ENCODE data around the gene WWC2. TPM values are rescaled to one million over a fixed set of nuclear protein-coding genes. Genes with fewer than 3 reads are reported as not detected.

The WWC2 gene
- total RNA-seq, 1 experiment from 2014 or later: 126 TPM

DNA sequence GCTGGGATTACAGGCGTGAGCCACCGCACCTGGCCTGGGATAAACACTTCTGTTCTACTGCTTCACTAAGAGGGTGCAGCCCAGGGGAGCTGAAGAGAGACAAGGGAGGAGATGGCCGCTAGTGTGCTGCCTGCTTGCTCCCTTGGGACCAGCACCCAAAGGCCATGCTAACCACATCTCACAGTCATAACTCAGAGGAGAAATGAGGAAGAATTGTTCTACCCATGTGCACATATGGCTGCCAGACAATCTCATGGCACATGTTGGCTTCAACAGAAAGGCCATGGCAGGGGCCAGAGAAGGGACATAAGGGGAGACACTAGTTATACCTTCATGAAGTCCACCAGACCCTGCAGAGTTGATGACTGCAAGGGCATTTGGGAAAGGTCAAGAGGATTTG is 198.6 kb downstream of the WWC2 start:
- ATAC-seq (no peak), DNase-seq (ENCODE audit: low spot score) (no peak)
- Mint-ChIP-seq H3K27ac (no peak overlapping the region), H3K36me3 (peaks cover 49% of the 10 kb centered on the region), H3K27me3 (ENCODE audit: low read depth) (no peaks in the 10 kb centered on the region), H3K9me3 (no peaks in the 10 kb centered on the region), H3K4me3 (no peak overlapping the region), H3K4me1 (no peaks in the 10 kb centered on the region)
- POLR2A ChIA-PET: interaction anchor here (0.5 kb wide), 1 partner anchor 161 kb away, joined by 5 read pairs; no protein-coding TSS in a partner anchor
- CTCF ChIA-PET: no interaction called here
- no peak for TF ChIP-seq PRDM15 (CRISPR knock-in tag; IDR thresholded peaks at IDR 0.05)
- no peak for TF ChIP-seq EMX1 (CRISPR knock-in tag; IDR thresholded peaks at IDR 0.05)
- TF ChIP-seq TEAD4 (CRISPR knock-in tag; IDR thresholded peaks at IDR 0.05): no peak
- TF ChIP-seq ZBTB21 (CRISPR knock-in tag; IDR thresholded peaks at IDR 0.05; ENCODE audit: borderline replicate concordance): no peak
- no peak for TF ChIP-seq E2F4 (CRISPR knock-in tag; IDR thresholded peaks at IDR 0.05; ENCODE audit: borderline replicate concordance, low read depth)
- TF ChIP-seq ZNF416 (CRISPR knock-in tag; IDR thresholded peaks at IDR 0.05): no peak
- TF ChIP-seq, protein P1, sequence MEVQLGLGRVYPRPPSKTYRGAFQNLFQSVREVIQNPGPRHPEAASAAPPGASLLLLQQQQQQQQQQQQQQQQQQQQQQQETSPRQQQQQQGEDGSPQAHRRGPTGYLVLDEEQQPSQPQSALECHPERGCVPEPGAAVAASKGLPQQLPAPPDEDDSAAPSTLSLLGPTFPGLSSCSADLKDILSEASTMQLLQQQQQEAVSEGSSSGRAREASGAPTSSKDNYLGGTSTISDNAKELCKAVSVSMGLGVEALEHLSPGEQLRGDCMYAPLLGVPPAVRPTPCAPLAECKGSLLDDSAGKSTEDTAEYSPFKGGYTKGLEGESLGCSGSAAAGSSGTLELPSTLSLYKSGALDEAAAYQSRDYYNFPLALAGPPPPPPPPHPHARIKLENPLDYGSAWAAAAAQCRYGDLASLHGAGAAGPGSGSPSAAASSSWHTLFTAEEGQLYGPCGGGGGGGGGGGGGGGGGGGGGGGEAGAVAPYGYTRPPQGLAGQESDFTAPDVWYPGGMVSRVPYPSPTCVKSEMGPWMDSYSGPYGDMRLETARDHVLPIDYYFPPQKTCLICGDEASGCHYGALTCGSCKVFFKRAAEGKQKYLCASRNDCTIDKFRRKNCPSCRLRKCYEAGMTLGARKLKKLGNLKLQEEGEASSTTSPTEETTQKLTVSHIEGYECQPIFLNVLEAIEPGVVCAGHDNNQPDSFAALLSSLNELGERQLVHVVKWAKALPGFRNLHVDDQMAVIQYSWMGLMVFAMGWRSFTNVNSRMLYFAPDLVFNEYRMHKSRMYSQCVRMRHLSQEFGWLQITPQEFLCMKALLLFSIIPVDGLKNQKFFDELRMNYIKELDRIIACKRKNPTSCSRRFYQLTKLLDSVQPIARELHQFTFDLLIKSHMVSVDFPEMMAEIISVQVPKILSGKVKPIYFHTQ (CRISPR knock-in tag; IDR thresholded peaks at IDR 0.05): no peak
- no peak for TF ChIP-seq CBFB (CRISPR knock-in tag; IDR thresholded peaks at IDR 0.05; ENCODE audit: low read depth)
- no peak for TF ChIP-seq CDX4 (CRISPR knock-in tag; IDR thresholded peaks at IDR 0.05; ENCODE audit: borderline replicate concordance)
- TF ChIP-seq, protein P2, sequence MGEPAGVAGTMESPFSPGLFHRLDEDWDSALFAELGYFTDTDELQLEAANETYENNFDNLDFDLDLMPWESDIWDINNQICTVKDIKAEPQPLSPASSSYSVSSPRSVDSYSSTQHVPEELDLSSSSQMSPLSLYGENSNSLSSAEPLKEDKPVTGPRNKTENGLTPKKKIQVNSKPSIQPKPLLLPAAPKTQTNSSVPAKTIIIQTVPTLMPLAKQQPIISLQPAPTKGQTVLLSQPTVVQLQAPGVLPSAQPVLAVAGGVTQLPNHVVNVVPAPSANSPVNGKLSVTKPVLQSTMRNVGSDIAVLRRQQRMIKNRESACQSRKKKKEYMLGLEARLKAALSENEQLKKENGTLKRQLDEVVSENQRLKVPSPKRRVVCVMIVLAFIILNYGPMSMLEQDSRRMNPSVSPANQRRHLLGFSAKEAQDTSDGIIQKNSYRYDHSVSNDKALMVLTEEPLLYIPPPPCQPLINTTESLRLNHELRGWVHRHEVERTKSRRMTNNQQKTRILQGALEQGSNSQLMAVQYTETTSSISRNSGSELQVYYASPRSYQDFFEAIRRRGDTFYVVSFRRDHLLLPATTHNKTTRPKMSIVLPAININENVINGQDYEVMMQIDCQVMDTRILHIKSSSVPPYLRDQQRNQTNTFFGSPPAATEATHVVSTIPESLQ (CRISPR knock-in tag; IDR thresholded peaks at IDR 0.05): no peak
- TF ChIP-seq, protein P3, sequence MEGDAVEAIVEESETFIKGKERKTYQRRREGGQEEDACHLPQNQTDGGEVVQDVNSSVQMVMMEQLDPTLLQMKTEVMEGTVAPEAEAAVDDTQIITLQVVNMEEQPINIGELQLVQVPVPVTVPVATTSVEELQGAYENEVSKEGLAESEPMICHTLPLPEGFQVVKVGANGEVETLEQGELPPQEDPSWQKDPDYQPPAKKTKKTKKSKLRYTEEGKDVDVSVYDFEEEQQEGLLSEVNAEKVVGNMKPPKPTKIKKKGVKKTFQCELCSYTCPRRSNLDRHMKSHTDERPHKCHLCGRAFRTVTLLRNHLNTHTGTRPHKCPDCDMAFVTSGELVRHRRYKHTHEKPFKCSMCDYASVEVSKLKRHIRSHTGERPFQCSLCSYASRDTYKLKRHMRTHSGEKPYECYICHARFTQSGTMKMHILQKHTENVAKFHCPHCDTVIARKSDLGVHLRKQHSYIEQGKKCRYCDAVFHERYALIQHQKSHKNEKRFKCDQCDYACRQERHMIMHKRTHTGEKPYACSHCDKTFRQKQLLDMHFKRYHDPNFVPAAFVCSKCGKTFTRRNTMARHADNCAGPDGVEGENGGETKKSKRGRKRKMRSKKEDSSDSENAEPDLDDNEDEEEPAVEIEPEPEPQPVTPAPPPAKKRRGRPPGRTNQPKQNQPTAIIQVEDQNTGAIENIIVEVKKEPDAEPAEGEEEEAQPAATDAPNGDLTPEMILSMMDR (IDR thresholded peaks at IDR 0.05): no peak
- TF ChIP-seq ZNF121 (CRISPR knock-in tag; IDR thresholded peaks at IDR 0.05): no peak
- no peak for TF ChIP-seq FOXP1 (CRISPR knock-in tag; IDR thresholded peaks at IDR 0.05; ENCODE audit: borderline replicate concordance)
- no peak for TF ChIP-seq KAT7 (CRISPR knock-in tag; IDR thresholded peaks at IDR 0.05; ENCODE audit: borderline replicate concordance)
- no peak for TF ChIP-seq SOX15 (CRISPR knock-in tag; IDR thresholded peaks at IDR 0.05)
- no peak for TF ChIP-seq ZNF219 (CRISPR knock-in tag; IDR thresholded peaks at IDR 0.05; ENCODE audit: borderline replicate concordance)
- no peak for TF ChIP-seq ELF4 (CRISPR knock-in tag; IDR thresholded peaks at IDR 0.05; ENCODE audit: low read depth)
- TF ChIP-seq IRF2 (CRISPR knock-in tag; IDR thresholded peaks at IDR 0.05; ENCODE audit: borderline replicate concordance, low read depth): no peak
- TF ChIP-seq ARID4B (CRISPR knock-in tag; IDR thresholded peaks at IDR 0.05; ENCODE audit: borderline replicate concordance): no peak
- no peak for TF ChIP-seq NFE2L1 (CRISPR knock-in tag; IDR thresholded peaks at IDR 0.05)
